GM18519 (cell line): ENCODE results near the gene CCDC88B.

Source experiments
- ATAC-seq: cut with Tn5 transposase; IDR thresholded peaks from one replicate; pipeline ENCODE4 v1.9.1; 2021; ENCODE audit warnings: mild to moderate bottlenecking, moderate library complexity; ENCODE audit not compliant: unreplicated experiment, low FRiP score

The CCDC88B gene

DNA sequence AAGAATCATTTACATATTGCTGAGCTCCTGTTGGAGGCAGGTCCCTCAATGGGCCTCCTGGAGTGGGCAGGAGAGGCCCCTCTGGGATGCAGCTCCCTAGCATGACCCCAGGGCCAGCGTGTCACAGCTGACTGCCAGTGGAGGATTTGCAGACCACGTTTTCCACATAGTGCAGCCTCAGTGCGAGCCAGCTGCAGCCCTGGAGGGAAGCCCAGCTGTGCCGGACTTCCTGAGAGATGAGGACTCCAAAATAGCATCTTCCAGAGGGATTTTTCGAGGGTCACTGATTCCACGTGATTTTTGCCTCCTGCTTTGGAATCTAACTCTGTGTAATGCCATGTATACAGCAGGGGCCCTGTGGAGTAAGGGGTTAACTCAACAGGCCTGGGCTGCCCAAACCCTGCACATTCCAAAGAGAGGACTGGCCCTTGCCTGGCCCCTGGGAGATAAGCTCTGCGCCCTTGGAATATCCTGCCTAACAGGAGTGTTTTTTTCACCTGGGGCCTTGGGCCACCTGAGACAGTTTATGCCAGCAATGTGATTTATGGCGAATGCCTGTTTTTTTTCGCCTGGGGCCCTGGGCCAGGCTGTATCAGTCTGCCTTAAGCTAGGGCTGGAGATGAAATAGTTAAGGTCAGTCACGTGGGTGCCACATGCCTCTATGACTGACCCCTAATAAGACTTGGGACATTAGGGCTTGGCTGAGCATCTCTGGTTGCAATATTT lies 66.4 kb downstream of the CCDC88B start:
- ATAC-seq: no peak
